GM12873 (cell line): Measurements from ENCODE around the gene TADA2A.

ENCODE experiments used
- TF ChIP-seq, protein P1 (sequence below): IDR thresholded peaks from 2 replicates; pipeline ENCODE4 v1.5.1; 2012; ENCODE audit warnings: low read depth, mild to moderate bottlenecking, moderate library complexity, low read length, control low read depth; ENCODE audit not compliant: insufficient read depth; ENCODE audit errors: missing control alignments

Gene TADA2A

GRCh38 chr17:37429453-37429852 is 22.8 kb downstream of the TADA2A start:
- TF ChIP-seq, protein P1, sequence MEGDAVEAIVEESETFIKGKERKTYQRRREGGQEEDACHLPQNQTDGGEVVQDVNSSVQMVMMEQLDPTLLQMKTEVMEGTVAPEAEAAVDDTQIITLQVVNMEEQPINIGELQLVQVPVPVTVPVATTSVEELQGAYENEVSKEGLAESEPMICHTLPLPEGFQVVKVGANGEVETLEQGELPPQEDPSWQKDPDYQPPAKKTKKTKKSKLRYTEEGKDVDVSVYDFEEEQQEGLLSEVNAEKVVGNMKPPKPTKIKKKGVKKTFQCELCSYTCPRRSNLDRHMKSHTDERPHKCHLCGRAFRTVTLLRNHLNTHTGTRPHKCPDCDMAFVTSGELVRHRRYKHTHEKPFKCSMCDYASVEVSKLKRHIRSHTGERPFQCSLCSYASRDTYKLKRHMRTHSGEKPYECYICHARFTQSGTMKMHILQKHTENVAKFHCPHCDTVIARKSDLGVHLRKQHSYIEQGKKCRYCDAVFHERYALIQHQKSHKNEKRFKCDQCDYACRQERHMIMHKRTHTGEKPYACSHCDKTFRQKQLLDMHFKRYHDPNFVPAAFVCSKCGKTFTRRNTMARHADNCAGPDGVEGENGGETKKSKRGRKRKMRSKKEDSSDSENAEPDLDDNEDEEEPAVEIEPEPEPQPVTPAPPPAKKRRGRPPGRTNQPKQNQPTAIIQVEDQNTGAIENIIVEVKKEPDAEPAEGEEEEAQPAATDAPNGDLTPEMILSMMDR: no peak

DNA sequence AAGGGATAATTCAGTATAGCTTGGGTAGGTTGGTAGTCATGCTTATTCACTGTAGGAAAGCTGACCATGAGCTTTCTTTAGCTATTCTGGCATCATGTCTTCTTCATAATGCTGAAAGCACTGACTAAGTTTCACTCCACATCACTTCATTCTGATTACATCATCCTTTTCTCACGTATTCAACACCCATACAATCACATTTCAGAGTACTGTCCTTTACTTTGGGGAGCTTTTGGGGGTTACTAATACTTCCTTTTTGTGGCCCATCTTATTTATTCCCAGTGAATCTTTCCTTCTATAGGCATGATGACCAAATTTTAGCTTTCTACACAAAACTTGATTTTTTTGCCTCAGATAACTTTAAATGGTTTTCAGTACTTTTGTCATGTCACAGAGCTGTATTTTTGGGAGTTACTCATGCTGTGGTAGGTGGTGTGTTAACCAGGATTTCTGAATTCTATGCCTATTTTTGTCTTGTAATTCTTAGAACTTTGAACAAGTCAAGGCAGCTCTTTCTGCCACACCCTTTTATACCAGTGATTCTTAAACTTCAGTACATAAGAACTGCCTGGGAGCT is 23.5 kb downstream of the TADA2A start:
- TF ChIP-seq, protein P1: no peak

DNA sequence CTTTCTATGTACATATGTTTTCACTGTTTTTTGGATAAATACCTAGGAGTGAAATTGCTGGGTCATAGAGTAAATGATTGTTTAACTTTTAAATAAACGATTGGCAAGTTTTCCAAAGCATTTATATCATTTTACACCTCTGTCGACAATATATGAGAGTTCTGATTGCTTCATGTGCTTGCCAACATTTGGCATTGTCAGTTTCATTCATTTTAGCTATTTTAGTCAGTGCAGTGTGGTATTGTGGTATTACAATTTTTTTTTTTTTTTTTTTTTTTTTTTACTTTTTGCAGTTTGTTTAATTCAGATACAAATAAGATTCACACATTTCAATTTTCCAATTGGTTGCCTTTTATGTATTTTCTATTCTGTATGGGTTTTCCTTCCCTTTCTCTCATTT is 26.0 kb downstream of the TADA2A start:
- TF ChIP-seq, protein P1: no peak

- TF ChIP-seq, protein P1: no peak
Observed at GRCh38 chr17:37438141-37438540, 31.5 kb downstream of the TADA2A start.

- TF ChIP-seq, protein P1: no peak
Observed at GRCh38 chr17:37440424-37440823, 33.7 kb downstream of the TADA2A start.

- TF ChIP-seq, protein P1: no peak
Observed at GRCh38 chr17:37446027-37446426, 39.3 kb downstream of the TADA2A start.

DNA sequence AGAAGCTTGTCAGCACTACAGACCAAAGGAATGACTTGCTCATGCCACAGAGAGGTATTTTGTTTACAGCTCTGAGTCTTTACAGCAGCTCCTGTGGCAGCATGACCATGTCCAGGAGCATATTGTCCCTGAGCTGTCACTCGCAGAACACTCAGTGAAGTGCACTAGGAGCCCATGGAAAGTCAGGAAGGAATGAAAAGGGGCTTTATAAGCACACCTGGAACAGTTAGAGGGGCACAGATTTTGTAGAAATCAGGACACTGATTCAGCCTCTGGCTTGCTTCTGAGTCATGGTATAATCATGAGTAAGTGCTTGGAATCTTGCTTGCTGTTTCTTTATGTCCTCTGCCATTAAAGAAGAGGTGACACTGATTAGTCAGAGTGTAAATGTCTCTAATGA is 41.0 kb downstream of the TADA2A start:
- TF ChIP-seq, protein P1: no peak
